SU-DHL-6 (cell line): ENCODE measurements around the gene ANKHD1.
A peak's percentile ranks its signal among the peaks of the same experiment; 100 is the strongest.

ENCODE experiments used
- H2AFZ ChIP-seq: fragments of 200-600 bp; sonication (generic); 2 replicates; pipeline ENCODE4 v1.6.1; 2014; ENCODE audit warnings: low read depth, mild to moderate bottlenecking, moderate library complexity, mixed read lengths, antibody characterized with exemption, low read length; ENCODE audit not compliant: severe bottlenecking
- H3F3A ChIP-seq: fragments of 200-600 bp; shearing (Covaris generic); 2 replicates; pipeline ENCODE4 v1.6.0; 2016; ENCODE audit warnings: antibody characterized with exemption, mild to moderate bottlenecking; ENCODE audit not compliant: insufficient read depth
- H3K27ac ChIP-seq: fragments of 200-600 bp; sonication (generic); 2 replicates; pipeline ENCODE4 v1.5.1; 2016; ENCODE audit warnings: low read depth, mild to moderate bottlenecking, low read length, moderate library complexity, mixed read lengths
- H3K27me3 ChIP-seq: fragments of 200-600 bp; sonication (generic), shearing (Covaris generic); 2 replicates; pipeline ENCODE4 v1.6.0; 2014; ENCODE audit warnings: mild to moderate bottlenecking, low read length
- H3K36me3 ChIP-seq: fragments of 200-600 bp; sonication (generic); 2 replicates; pipeline ENCODE4 v1.6.1; 2014; ENCODE audit warnings: mild to moderate bottlenecking, low read length, mixed read lengths
- H3K4me2 ChIP-seq: fragments of 300-600, 200-600 bp; shearing (Covaris generic), sonication (generic); 2 replicates; pipeline ENCODE4 v1.6.0; 2014; ENCODE audit warnings: low read length, low read depth, mild to moderate bottlenecking; ENCODE audit not compliant: poor library complexity, severe bottlenecking
- H3K4me3 ChIP-seq: fragments of 200-600 bp; sonication (generic); 2 replicates; pipeline ENCODE4 v1.5.1; 2014; ENCODE audit warnings: antibody characterized with exemption, low read length, mild to moderate bottlenecking, mixed read lengths; ENCODE audit not compliant: insufficient read depth, poor library complexity, severe bottlenecking
- H3K79me2 ChIP-seq: fragments of 200-600 bp; sonication (generic); 2 replicates; pipeline ENCODE4 v1.6.1; 2014; ENCODE audit warnings: mild to moderate bottlenecking, low read length, moderate library complexity; ENCODE audit not compliant: insufficient read depth
- H3K9ac ChIP-seq: fragments of 200-600 bp; sonication (generic); 2 replicates; pipeline ENCODE4 v1.7.0; 2014; ENCODE audit warnings: mild to moderate bottlenecking, low read length
- H3K9me2 ChIP-seq: fragments of 200-600 bp; sonication (generic); replicated peaks from 2 replicates; pipeline ENCODE4 v1.6.1; 2014; ENCODE audit warnings: low read length; ENCODE audit not compliant: insufficient read depth
- H3K9me3 ChIP-seq: fragments of 200-600 bp; sonication (generic); 2 replicates; pipeline ENCODE4 v1.6.1; 2014; ENCODE audit warnings: low read length, mixed read lengths; ENCODE audit not compliant: insufficient read depth
- H4K20me1 ChIP-seq: fragments of 200-600 bp; sonication (generic); 2 replicates; pipeline ENCODE4 v1.6.1; 2014; ENCODE audit warnings: low read depth, mild to moderate bottlenecking, antibody characterized with exemption, low read length, moderate library complexity, mixed read lengths
- CTCF ChIP-seq: fragments of 200-600 bp; sonication (generic); IDR thresholded peaks from one replicate; pipeline ENCODE4 v1.5.1; 2017; ENCODE audit warnings: antibody characterized with exemption, mild to moderate bottlenecking, low read length, moderate library complexity; ENCODE audit not compliant: insufficient read depth, poor library complexity, severe bottlenecking
- EZH2phosphoT487 ChIP-seq: fragments of 200-600 bp; sonication (generic), shearing (Covaris generic); conservative IDR thresholded peaks from 2 replicates; pipeline ENCODE4 v1.6.1; 2018; ENCODE audit warnings: mild to moderate bottlenecking, antibody characterized with exemption, low read length, moderate library complexity, mixed read lengths

ANKHD1 gene

GRCh38 chr5:140548791-140549190 lies 147.2 kb downstream of the ANKHD1 start:
- Histone ChIP-seq H3K36me3 (0 out of 2 replicates have a peak, but pooled peaks cover 3% of the 10 kb centered on the region), H2AFZ (no peak overlapping the region), H4K20me1 (no peaks in the 10 kb centered on the region), H3K9ac (peak overlapping the region; percentile 58), H3F3A (peaks cover 11% of the 10 kb centered on the region; the same call in 1 of the 2 replicates), H3K27me3 (no peaks in the 10 kb centered on the region), H3K27ac (peak overlapping the region; percentile 70), H3K4me3 (no peak overlapping the region), H3K9me2 (no peaks in the 10 kb centered on the region), H3K79me2 (peaks cover 12% of the 10 kb centered on the region), H3K4me2 (peak overlapping the region; percentile 80), H3K9me3 (no peaks in the 10 kb centered on the region)
- TF ChIP-seq CTCF (no peak), EZH2phosphoT487 (no peak)

- no peak overlapping the region for H3K27ac ChIP-seq
- H4K20me1 ChIP-seq = no peaks in the 10 kb centered on the region
- 0 out of 2 replicates have a peak, but pooled peaks cover 3% of the 10 kb centered on the region for H3K36me3 ChIP-seq
- H3K4me2 ChIP-seq = no peak overlapping the region
- no peaks in the 10 kb centered on the region for H3K9me3 ChIP-seq
- H3F3A ChIP-seq = peaks cover 11% of the 10 kb centered on the region; the same call in 1 of the 2 replicates
- H3K9me2 ChIP-seq = no peaks in the 10 kb centered on the region
- H3K4me3 ChIP-seq = no peak overlapping the region
- TF ChIP-seq EZH2phosphoT487 (no peak), CTCF (no peak)
- no peak overlapping the region for H2AFZ ChIP-seq
- H3K27me3 ChIP-seq = no peaks in the 10 kb centered on the region
- H3K9ac ChIP-seq = no peak overlapping the region
- H3K79me2 ChIP-seq = peaks cover 19% of the 10 kb centered on the region
Observed at GRCh38 chr5:140549237-140550144, 147.9 kb downstream of the ANKHD1 start.

GRCh38 chr5:140550147-140551079 lies 148.8 kb downstream of the ANKHD1 start:
- no peak overlapping the region for H3K27ac ChIP-seq
- H3K36me3 ChIP-seq = 0 out of 2 replicates have a peak, but pooled peaks cover 3% of the 10 kb centered on the region
- no peak overlapping the region for H2AFZ ChIP-seq
- no peak overlapping the region for H3K4me3 ChIP-seq
- H3K27me3 ChIP-seq = no peaks in the 10 kb centered on the region
- H3K9me3 ChIP-seq = no peaks in the 10 kb centered on the region
- H3K9me2 ChIP-seq = no peaks in the 10 kb centered on the region
- H3K4me2 ChIP-seq = no peak overlapping the region
- TF ChIP-seq EZH2phosphoT487 = no peak
- no peak for TF ChIP-seq CTCF
- no peaks in the 10 kb centered on the region for H4K20me1 ChIP-seq
- H3K79me2 ChIP-seq = peaks cover 28% of the 10 kb centered on the region
- peaks cover 11% of the 10 kb centered on the region; the same call in 1 of the 2 replicates for H3F3A ChIP-seq
- H3K9ac ChIP-seq = no peak overlapping the region
